H9 (cell line): ENCODE data around the gene CLEC3B. TPM values are rescaled to one million over a fixed set of nuclear protein-coding genes. Genes with fewer than 3 reads are reported as not detected.

ENCODE experiments used
- DNase-seq: peaks from one replicate; pipeline ENCODE4 v3.0.0-alpha.2; 2017
- H2AFZ ChIP-seq: one replicate; pipeline ENCODE4 v1.6.1; 2013; ENCODE audit warnings: mild to moderate bottlenecking, low read length, control low read depth, moderate library complexity
- H2AK5ac ChIP-seq: 2 replicates; pipeline ENCODE4 v1.6.1; 2013; ENCODE audit warnings: low read length, control low read depth, mixed read lengths; ENCODE audit not compliant: insufficient read length
- H2BK120ac ChIP-seq: one replicate; pipeline ENCODE4 v1.6.1; 2013; ENCODE audit warnings: low read depth, mild to moderate bottlenecking, low read length, control low read depth, inconsistent platforms; ENCODE audit not compliant: poor library complexity, severe bottlenecking
- H2BK12ac ChIP-seq: 2 replicates; pipeline ENCODE4 v1.6.1; 2013; ENCODE audit warnings: low read length, control low read depth, mixed read lengths, low read depth; ENCODE audit not compliant: insufficient read length
- H2BK15ac ChIP-seq: 2 replicates; pipeline ENCODE4 v1.6.1; 2013; ENCODE audit warnings: low read depth, low read length, control low read depth
- H2BK20ac ChIP-seq: one replicate; pipeline ENCODE4 v1.6.1; 2013; ENCODE audit warnings: low read depth, mild to moderate bottlenecking, low read length, control low read depth, inconsistent platforms; ENCODE audit not compliant: poor library complexity, severe bottlenecking
- H2BK5ac ChIP-seq: 2 replicates; pipeline ENCODE4 v1.6.1; 2013; ENCODE audit warnings: low read length, control low read depth, mixed read lengths; ENCODE audit not compliant: insufficient read length
- H3K14ac ChIP-seq: 2 replicates; pipeline ENCODE4 v1.6.1; 2013; ENCODE audit warnings: low read length, control low read depth; ENCODE audit not compliant: insufficient read depth
- H3K18ac ChIP-seq: 2 replicates; pipeline ENCODE4 v1.6.1; 2013; ENCODE audit warnings: low read depth, mild to moderate bottlenecking, mixed read lengths, low read length, control low read depth; ENCODE audit not compliant: insufficient read length
- H3K23ac ChIP-seq: 2 replicates; pipeline ENCODE4 v1.6.1; 2013; ENCODE audit warnings: low read length, control low read depth, mixed read lengths, low read depth; ENCODE audit not compliant: insufficient read length
- H3K23me2 ChIP-seq: 2 replicates; pipeline ENCODE4 v1.6.1; 2013; ENCODE audit warnings: low read depth, mild to moderate bottlenecking, mixed read lengths, low read length, control low read depth; ENCODE audit not compliant: insufficient read length, poor library complexity, severe bottlenecking
- H3K27ac ChIP-seq: 2 replicates; pipeline ENCODE4 v1.5.1; 2013; ENCODE audit warnings: low read length, control low read depth, mixed read lengths, low read depth; ENCODE audit not compliant: insufficient read length
- H3K27me3 ChIP-seq: 2 replicates; pipeline ENCODE4 v1.6.1; 2013; ENCODE audit warnings: low read length, control low read depth, inconsistent platforms; ENCODE audit not compliant: insufficient read depth
- H3K4ac ChIP-seq: 2 replicates; pipeline ENCODE4 v1.6.1; 2013; ENCODE audit warnings: low read depth, mild to moderate bottlenecking, control low read depth, inconsistent platforms, low read length, moderate library complexity
- H3K4me1 ChIP-seq: 2 replicates; pipeline ENCODE4 v1.6.1; 2013; ENCODE audit warnings: low read length, control low read depth, inconsistent platforms; ENCODE audit not compliant: insufficient read depth
- H3K4me2 ChIP-seq: 2 replicates; pipeline ENCODE4 v1.6.1; 2013; ENCODE audit warnings: low read length, control low read depth, mixed read lengths; ENCODE audit not compliant: insufficient read length, insufficient read depth
- H3K56ac ChIP-seq: 2 replicates; pipeline ENCODE4 v1.6.1; 2013; ENCODE audit warnings: low read depth, mild to moderate bottlenecking, mixed read lengths, low read length, control low read depth; ENCODE audit not compliant: insufficient read length
- H3K79me1 ChIP-seq: 2 replicates; pipeline ENCODE4 v1.6.1; 2013; ENCODE audit warnings: low read depth, mild to moderate bottlenecking, moderate library complexity, low read length, control low read depth, inconsistent platforms; ENCODE audit not compliant: insufficient read depth, poor library complexity, severe bottlenecking
- H3K79me2 ChIP-seq: 2 replicates; pipeline ENCODE4 v1.6.1; 2013; ENCODE audit warnings: low read length, control low read depth, inconsistent platforms; ENCODE audit not compliant: insufficient read depth
- H3K9ac ChIP-seq: 2 replicates; pipeline ENCODE4 v1.6.1; 2013; ENCODE audit warnings: low read length, control low read depth, mixed read lengths; ENCODE audit not compliant: insufficient read length; ENCODE audit errors: extremely low read depth
- H3K9me3 ChIP-seq: one replicate; pipeline ENCODE4 v1.6.1; 2013; ENCODE audit warnings: low read depth, low read length, inconsistent platforms; ENCODE audit not compliant: control insufficient read depth
- H3T11ph ChIP-seq: one replicate; pipeline ENCODE4 v1.6.1; 2013; ENCODE audit warnings: mild to moderate bottlenecking, low read length, control low read depth, inconsistent platforms
- H4K20me1 ChIP-seq: one replicate; pipeline ENCODE4 v1.6.1; 2013; ENCODE audit not compliant: control insufficient read depth, insufficient read length, insufficient read depth
- H4K5ac ChIP-seq: 2 replicates; pipeline ENCODE4 v1.6.1; 2013; ENCODE audit warnings: low read depth, mild to moderate bottlenecking, mixed read lengths, low read length, control low read depth; ENCODE audit not compliant: insufficient read length
- H4K8ac ChIP-seq: replicated peaks from 2 replicates; pipeline ENCODE4 v1.6.1; 2013; ENCODE audit warnings: low read length, control low read depth, mixed read lengths, low read depth; ENCODE audit not compliant: insufficient read length
- H4K91ac ChIP-seq: 2 replicates; pipeline ENCODE4 v1.6.1; 2013; ENCODE audit warnings: low read depth, mild to moderate bottlenecking, moderate library complexity, mixed read lengths, low read length, control low read depth; ENCODE audit not compliant: insufficient read length
- H3K27ac Mint-ChIP-seq, 3 experiments: 2 replicates in 2 of 3; 3 replicates in 1 of 3; pipeline ENCODE4 v1.8.0; 2020 to 2021; ENCODE audit warnings: mixed read lengths in 3 of 3, mild to moderate bottlenecking in 1 of 3, moderate library complexity in 1 of 3
- H3K27me3 Mint-ChIP-seq: 2 replicates; pipeline ENCODE4 v1.8.0; 2021; ENCODE audit warnings: low read depth, mild to moderate bottlenecking, moderate library complexity, mixed read lengths
- H3K36me3 Mint-ChIP-seq, 3 experiments: 2 replicates in 2 of 3; 3 replicates in 1 of 3; pipeline ENCODE4 v1.8.0; 2020 to 2021; ENCODE audit warnings: low read depth in 3 of 3, mixed read lengths in 3 of 3; ENCODE audit not compliant: insufficient read depth in 1 of 3
- H3K4me1 Mint-ChIP-seq, 2 experiments: 2 replicates each; pipeline ENCODE4 v1.8.0; 2020; ENCODE audit warnings: mixed read lengths in 2 of 2
- H3K4me3 Mint-ChIP-seq, 2 experiments: 2 replicates in 1 of 2; 3 replicates in 1 of 2; pipeline ENCODE4 v1.8.0; 2020 to 2021; ENCODE audit warnings: mild to moderate bottlenecking in 2 of 2, mixed read lengths in 2 of 2, moderate library complexity in 1 of 2
- H3K9me3 Mint-ChIP-seq, 2 experiments: 2 replicates in 1 of 2; 3 replicates in 1 of 2; pipeline ENCODE4 v1.8.0; 2020; ENCODE audit warnings: mild to moderate bottlenecking in 2 of 2, mixed read lengths in 2 of 2, moderate library complexity in 1 of 2
- CTCF ChIP-seq: fragments of 200-600 bp; sonication (generic); conservative IDR thresholded peaks from 3 replicates; pipeline ENCODE4 v1.8.0; 2021; ENCODE audit warnings: antibody characterized with exemption, mild to moderate bottlenecking
- WGBS: extraction: QIAGEN DNeasy Blood & Tissue Kit; methylation state at CpG from one replicate; pipeline ENCODE4 v1.1.7; 2013; ENCODE audit warnings: missing lambda C conversion rate, low lambda C conversion rate, mixed read lengths; ENCODE audit not compliant: insufficient read length; ENCODE audit errors: extremely low coverage; 5-methylcytosine and 5-hydroxymethylcytosine counted together
- total RNA-seq: library from RNA; stranded (reverse); gene quantifications from 2 replicates; pipeline ENCODE4 v1.2.1, GENCODE V29; 2021

The CLEC3B gene
- total RNA-seq, 1 experiment from 2014 or later: not detected

- no peaks in the 10 kb centered on the region for H3K79me2 ChIP-seq
- no peaks in the 10 kb centered on the region for H3K27me3 ChIP-seq
- TF ChIP-seq CTCF: no peak
- DNase-seq: no peak
- no peak overlapping the region for H3K4me2 ChIP-seq
- no peak overlapping the region for H2BK20ac ChIP-seq
- no peak overlapping the region for H2BK5ac ChIP-seq
- no peaks in the 10 kb centered on the region for H4K20me1 ChIP-seq
- H3K4me1 Mint-ChIP-seq: no peaks in the 10 kb centered on the region
- no peak overlapping the region for H3K27ac ChIP-seq
- H2AFZ ChIP-seq: no peak overlapping the region
- H3K27me3 Mint-ChIP-seq: no peaks in the 10 kb centered on the region
- no peaks in the 10 kb centered on the region for H3K4me1 ChIP-seq
- H4K5ac ChIP-seq: no peak overlapping the region
- no peak overlapping the region for H2BK12ac ChIP-seq
- H3K14ac ChIP-seq: no peak overlapping the region
- H3K4me3 Mint-ChIP-seq: no peak overlapping the region
- H3K23ac ChIP-seq: no peak overlapping the region
- H3K79me1 ChIP-seq: no peaks in the 10 kb centered on the region
- H3K27ac Mint-ChIP-seq: no peak overlapping the region
- H3K9me3 Mint-ChIP-seq: peaks cover 18 to 21% of the 10 kb centered on the region in 2 experiments
- no peak overlapping the region for H3K56ac ChIP-seq
- no peak overlapping the region for H2AK5ac ChIP-seq
- peaks cover 5% of the 10 kb centered on the region for H3K9me3 ChIP-seq
- no peak overlapping the region for H2BK120ac ChIP-seq
- no peaks in the 10 kb centered on the region for H3K23me2 ChIP-seq
- no peak overlapping the region for H4K91ac ChIP-seq
- H3K36me3 Mint-ChIP-seq: peaks cover 63 to 90% (median 86%) of the 10 kb centered on the region in 3 experiments
- WGBS: no CpG with 5 or more reads among the region's 2 CpGs
- H3K4ac ChIP-seq: no peak overlapping the region
- no peak overlapping the region for H4K8ac ChIP-seq
- no peak overlapping the region for H2BK15ac ChIP-seq
- no peak overlapping the region for H3K18ac ChIP-seq
- no peak overlapping the region for H3T11ph ChIP-seq
- no peak overlapping the region for H3K9ac ChIP-seq
Measured at GRCh38 chr3:45002139-45002660, 23.9 kb upstream of the CLEC3B start.
